Hepatocyte (in vitro differentiated cells): ENCODE results near the gene ITPK1. TPM values are rescaled to one million over a fixed set of nuclear protein-coding genes. Genes with fewer than 3 reads are reported as not detected.

Experiments used
- DNase-seq: peaks from one replicate; pipeline ENCODE4 v3.0.0-alpha.2; 2016; ENCODE audit warnings: low spot score
- H2AFZ ChIP-seq: fragments of 200-600 bp; sonication (generic); 2 replicates; pipeline ENCODE4 v1.6.0; 2016; ENCODE audit warnings: antibody characterized with exemption, mild to moderate bottlenecking
- H3K27ac ChIP-seq: fragments of 200-600 bp; sonication (generic); 2 replicates; pipeline ENCODE4 v1.5.1; 2016; ENCODE audit warnings: mild to moderate bottlenecking
- H3K27me3 ChIP-seq: fragments of 200-600 bp; sonication (generic); 2 replicates; pipeline ENCODE4 v1.6.1; 2016
- H3K36me3 ChIP-seq: fragments of 200-600 bp; sonication (generic); replicated peaks from 2 replicates; pipeline ENCODE4 v1.5.1; 2016; ENCODE audit warnings: low read depth; ENCODE audit not compliant: insufficient read depth
- H3K4me1 ChIP-seq: fragments of 200-600 bp; sonication (generic); 2 replicates; pipeline ENCODE4 v1.5.1; 2016; ENCODE audit warnings: mild to moderate bottlenecking, moderate library complexity; ENCODE audit not compliant: insufficient read depth
- H3K4me2 ChIP-seq: fragments of 200-600 bp; sonication (generic); 2 replicates; pipeline ENCODE4 v1.6.0; 2016
- H3K4me3 ChIP-seq: fragments of 200-600 bp; sonication (generic); 2 replicates; pipeline ENCODE4 v1.5.1; 2016; ENCODE audit warnings: mild to moderate bottlenecking
- H3K79me2 ChIP-seq: fragments of 200-600 bp; sonication (generic); 2 replicates; pipeline ENCODE4 v1.6.0; 2017; ENCODE audit warnings: mild to moderate bottlenecking
- H3K9me2 ChIP-seq: fragments of 200-600 bp; sonication (generic); replicated peaks from 2 replicates; pipeline ENCODE4 v1.6.0; 2017; ENCODE audit warnings: mild to moderate bottlenecking; ENCODE audit not compliant: insufficient read depth
- H3K9me3 ChIP-seq: fragments of 200-600 bp; sonication (generic); 2 replicates; pipeline ENCODE4 v1.5.1; 2016; ENCODE audit warnings: low read depth, mild to moderate bottlenecking
- H4K20me1 ChIP-seq: fragments of 200-600 bp; sonication (generic); 2 replicates; pipeline ENCODE4 v1.6.0; 2016; ENCODE audit warnings: mild to moderate bottlenecking; ENCODE audit not compliant: insufficient read depth, poor library complexity, severe bottlenecking
- CTCF ChIP-seq: fragments of 200-600 bp; sonication (generic); IDR thresholded peaks from 2 replicates; pipeline ENCODE4 v1.5.1; 2016; ENCODE audit warnings: antibody characterized with exemption, mild to moderate bottlenecking; ENCODE audit not compliant: poor library complexity
- EZH2 ChIP-seq: fragments of 200-600 bp; sonication (generic); IDR thresholded peaks from 2 replicates; pipeline ENCODE4 v1.6.1; 2016; ENCODE audit warnings: antibody characterized with exemption, mild to moderate bottlenecking, borderline replicate concordance
- EZH2phosphoT487 ChIP-seq: fragments of 200-600 bp; sonication (generic); IDR thresholded peaks from one replicate; pipeline ENCODE4 v1.6.1; 2018; ENCODE audit warnings: antibody characterized with exemption, mild to moderate bottlenecking, low read depth, moderate library complexity; ENCODE audit not compliant: unreplicated experiment, severe bottlenecking
- whole genome bisulfite sequencing: methylation state at CpG from one replicate; pipeline ENCODE4 v1.1.6; 2016; ENCODE audit warnings: low lambda C conversion rate; ENCODE audit errors: missing lambda C conversion rate; 5-methylcytosine and 5-hydroxymethylcytosine counted together
- polyA plus RNA-seq: library from polyadenylated mRNA; unstranded; fragments of >200 nt; fragmentation: Nextera tagmentation; extraction: Ambion mirVana; gene quantifications from 2 replicates; pipeline ENCODE4 v1.2.1, GENCODE V29; 2016
- total RNA-seq: library from RNA; depleted of rRNA; stranded (reverse); fragments of >200 nt; gene quantifications from 2 replicates; pipeline ENCODE4 v1.2.3, GENCODE V29; 2014

Gene ITPK1
- total and polyA plus RNA-seq, 2 experiments from 2014 or later: 49.8 to 66.7 TPM

- H3K9me3 ChIP-seq: no peaks in the 10 kb centered on the region
- TF ChIP-seq EZH2phosphoT487: no peak
- no peak for TF ChIP-seq CTCF
- TF ChIP-seq EZH2: no peak
- DNase-seq: no peak
- H3K27me3 ChIP-seq: no peaks in the 10 kb centered on the region
- peaks cover 42% of the 10 kb centered on the region for H3K79me2 ChIP-seq
- H3K9me2 ChIP-seq: no peaks in the 10 kb centered on the region
- H3K4me1 ChIP-seq: peaks cover 35% of the 10 kb centered on the region
- H3K4me3 ChIP-seq: no peak overlapping the region
- no peaks in the 10 kb centered on the region for H3K36me3 ChIP-seq
- H3K4me2 ChIP-seq: no peak overlapping the region
- H3K27ac ChIP-seq: no peak overlapping the region
- WGBS: 92% methylated on average over 18 of the region's 18 CpGs
- peaks cover 8% of the 10 kb centered on the region for H4K20me1 ChIP-seq
- no peak overlapping the region for H2AFZ ChIP-seq
Measured at GRCh38 chr14:93016275-93016845, 99.4 kb downstream of the ITPK1 start.

- Histone ChIP-seq H3K79me2 (peaks cover 36% of the 10 kb centered on the region), H3K9me3 (no peaks in the 10 kb centered on the region), H3K27me3 (no peaks in the 10 kb centered on the region), H3K9me2 (no peaks in the 10 kb centered on the region), H3K4me1 (peaks cover 32% of the 10 kb centered on the region), H2AFZ (no peak overlapping the region), H3K4me2 (no peak overlapping the region), H4K20me1 (peaks cover 13% of the 10 kb centered on the region), H3K4me3 (no peak overlapping the region), H3K36me3 (no peaks in the 10 kb centered on the region), H3K27ac (no peak overlapping the region)
- TF ChIP-seq EZH2 (no peak), EZH2phosphoT487 (no peak), CTCF (no peak)
- 96% methylated on average over 15 of the region's 15 CpGs for WGBS
- DNase-seq: no peak
Measured at GRCh38 chr14:93015505-93015904, 100.2 kb downstream of the ITPK1 start.

GRCh38 chr14:93015064-93015463 is 100.7 kb downstream of the ITPK1 start:
- Histone ChIP-seq H3K4me1 (peaks cover 29% of the 10 kb centered on the region), H3K27ac (no peak overlapping the region), H3K4me3 (no peak overlapping the region), H3K9me3 (no peaks in the 10 kb centered on the region), H3K36me3 (no peaks in the 10 kb centered on the region), H3K27me3 (no peaks in the 10 kb centered on the region), H3K79me2 (peaks cover 35% of the 10 kb centered on the region), H2AFZ (no peak overlapping the region), H3K9me2 (no peaks in the 10 kb centered on the region), H3K4me2 (no peak overlapping the region), H4K20me1 (peaks cover 13% of the 10 kb centered on the region)
- no peak for TF ChIP-seq EZH2phosphoT487
- no peak for TF ChIP-seq CTCF
- TF ChIP-seq EZH2: no peak
- no peak for DNase-seq
- 94% methylated on average over 5 of the region's 5 CpGs for WGBS
